H9 (cell line): ENCODE results near the gene CFAP57. TPM values are rescaled to one million over a fixed set of nuclear protein-coding genes. Genes with fewer than 3 reads are reported as not detected.
A peak's percentile ranks its signal among the peaks of the same experiment; 100 is the strongest.

ENCODE experiments used
- DNase-seq: peaks from one replicate; pipeline ENCODE4 v3.0.0-alpha.2; 2017
- H2AFZ ChIP-seq: one replicate; pipeline ENCODE4 v1.6.1; 2013; ENCODE audit warnings: mild to moderate bottlenecking, low read length, control low read depth, moderate library complexity
- H2AK5ac ChIP-seq: 2 replicates; pipeline ENCODE4 v1.6.1; 2013; ENCODE audit warnings: low read length, control low read depth, mixed read lengths; ENCODE audit not compliant: insufficient read length
- H2BK120ac ChIP-seq: one replicate; pipeline ENCODE4 v1.6.1; 2013; ENCODE audit warnings: low read depth, mild to moderate bottlenecking, low read length, control low read depth, inconsistent platforms; ENCODE audit not compliant: poor library complexity, severe bottlenecking
- H2BK12ac ChIP-seq: 2 replicates; pipeline ENCODE4 v1.6.1; 2013; ENCODE audit warnings: low read length, control low read depth, mixed read lengths, low read depth; ENCODE audit not compliant: insufficient read length
- H2BK15ac ChIP-seq: 2 replicates; pipeline ENCODE4 v1.6.1; 2013; ENCODE audit warnings: low read depth, low read length, control low read depth
- H2BK20ac ChIP-seq: one replicate; pipeline ENCODE4 v1.6.1; 2013; ENCODE audit warnings: low read depth, mild to moderate bottlenecking, low read length, control low read depth, inconsistent platforms; ENCODE audit not compliant: poor library complexity, severe bottlenecking
- H2BK5ac ChIP-seq: 2 replicates; pipeline ENCODE4 v1.6.1; 2013; ENCODE audit warnings: low read length, control low read depth, mixed read lengths; ENCODE audit not compliant: insufficient read length
- H3K14ac ChIP-seq: 2 replicates; pipeline ENCODE4 v1.6.1; 2013; ENCODE audit warnings: low read length, control low read depth; ENCODE audit not compliant: insufficient read depth
- H3K18ac ChIP-seq: 2 replicates; pipeline ENCODE4 v1.6.1; 2013; ENCODE audit warnings: low read depth, mild to moderate bottlenecking, mixed read lengths, low read length, control low read depth; ENCODE audit not compliant: insufficient read length
- H3K23ac ChIP-seq: 2 replicates; pipeline ENCODE4 v1.6.1; 2013; ENCODE audit warnings: low read length, control low read depth, mixed read lengths, low read depth; ENCODE audit not compliant: insufficient read length
- H3K23me2 ChIP-seq: 2 replicates; pipeline ENCODE4 v1.6.1; 2013; ENCODE audit warnings: low read depth, mild to moderate bottlenecking, mixed read lengths, low read length, control low read depth; ENCODE audit not compliant: insufficient read length, poor library complexity, severe bottlenecking
- H3K27ac ChIP-seq: 2 replicates; pipeline ENCODE4 v1.5.1; 2013; ENCODE audit warnings: low read length, control low read depth, mixed read lengths, low read depth; ENCODE audit not compliant: insufficient read length
- H3K27me3 ChIP-seq: 2 replicates; pipeline ENCODE4 v1.6.1; 2013; ENCODE audit warnings: low read length, control low read depth, inconsistent platforms; ENCODE audit not compliant: insufficient read depth
- H3K4ac ChIP-seq: 2 replicates; pipeline ENCODE4 v1.6.1; 2013; ENCODE audit warnings: low read depth, mild to moderate bottlenecking, control low read depth, inconsistent platforms, low read length, moderate library complexity
- H3K4me1 ChIP-seq: 2 replicates; pipeline ENCODE4 v1.6.1; 2013; ENCODE audit warnings: low read length, control low read depth, inconsistent platforms; ENCODE audit not compliant: insufficient read depth
- H3K4me2 ChIP-seq: 2 replicates; pipeline ENCODE4 v1.6.1; 2013; ENCODE audit warnings: low read length, control low read depth, mixed read lengths; ENCODE audit not compliant: insufficient read length, insufficient read depth
- H3K56ac ChIP-seq: 2 replicates; pipeline ENCODE4 v1.6.1; 2013; ENCODE audit warnings: low read depth, mild to moderate bottlenecking, mixed read lengths, low read length, control low read depth; ENCODE audit not compliant: insufficient read length
- H3K79me1 ChIP-seq: 2 replicates; pipeline ENCODE4 v1.6.1; 2013; ENCODE audit warnings: low read depth, mild to moderate bottlenecking, moderate library complexity, low read length, control low read depth, inconsistent platforms; ENCODE audit not compliant: insufficient read depth, poor library complexity, severe bottlenecking
- H3K79me2 ChIP-seq: 2 replicates; pipeline ENCODE4 v1.6.1; 2013; ENCODE audit warnings: low read length, control low read depth, inconsistent platforms; ENCODE audit not compliant: insufficient read depth
- H3K9ac ChIP-seq: 2 replicates; pipeline ENCODE4 v1.6.1; 2013; ENCODE audit warnings: low read length, control low read depth, mixed read lengths; ENCODE audit not compliant: insufficient read length; ENCODE audit errors: extremely low read depth
- H3K9me3 ChIP-seq: one replicate; pipeline ENCODE4 v1.6.1; 2013; ENCODE audit warnings: low read depth, low read length, inconsistent platforms; ENCODE audit not compliant: control insufficient read depth
- H3T11ph ChIP-seq: one replicate; pipeline ENCODE4 v1.6.1; 2013; ENCODE audit warnings: mild to moderate bottlenecking, low read length, control low read depth, inconsistent platforms
- H4K20me1 ChIP-seq: one replicate; pipeline ENCODE4 v1.6.1; 2013; ENCODE audit not compliant: control insufficient read depth, insufficient read length, insufficient read depth
- H4K5ac ChIP-seq: 2 replicates; pipeline ENCODE4 v1.6.1; 2013; ENCODE audit warnings: low read depth, mild to moderate bottlenecking, mixed read lengths, low read length, control low read depth; ENCODE audit not compliant: insufficient read length
- H4K8ac ChIP-seq: replicated peaks from 2 replicates; pipeline ENCODE4 v1.6.1; 2013; ENCODE audit warnings: low read length, control low read depth, mixed read lengths, low read depth; ENCODE audit not compliant: insufficient read length
- H4K91ac ChIP-seq: 2 replicates; pipeline ENCODE4 v1.6.1; 2013; ENCODE audit warnings: low read depth, mild to moderate bottlenecking, moderate library complexity, mixed read lengths, low read length, control low read depth; ENCODE audit not compliant: insufficient read length
- H3K27ac Mint-ChIP-seq, 3 experiments: 2 replicates in 2 of 3; 3 replicates in 1 of 3; pipeline ENCODE4 v1.8.0; 2020 to 2021; ENCODE audit warnings: mixed read lengths in 3 of 3, mild to moderate bottlenecking in 1 of 3, moderate library complexity in 1 of 3
- H3K27me3 Mint-ChIP-seq: 2 replicates; pipeline ENCODE4 v1.8.0; 2021; ENCODE audit warnings: low read depth, mild to moderate bottlenecking, moderate library complexity, mixed read lengths
- H3K36me3 Mint-ChIP-seq, 3 experiments: 2 replicates in 2 of 3; 3 replicates in 1 of 3; pipeline ENCODE4 v1.8.0; 2020 to 2021; ENCODE audit warnings: low read depth in 3 of 3, mixed read lengths in 3 of 3; ENCODE audit not compliant: insufficient read depth in 1 of 3
- H3K4me1 Mint-ChIP-seq, 2 experiments: 2 replicates each; pipeline ENCODE4 v1.8.0; 2020; ENCODE audit warnings: mixed read lengths in 2 of 2
- H3K4me3 Mint-ChIP-seq, 2 experiments: 2 replicates in 1 of 2; 3 replicates in 1 of 2; pipeline ENCODE4 v1.8.0; 2020 to 2021; ENCODE audit warnings: mild to moderate bottlenecking in 2 of 2, mixed read lengths in 2 of 2, moderate library complexity in 1 of 2
- H3K9me3 Mint-ChIP-seq, 2 experiments: 2 replicates in 1 of 2; 3 replicates in 1 of 2; pipeline ENCODE4 v1.8.0; 2020; ENCODE audit warnings: mild to moderate bottlenecking in 2 of 2, mixed read lengths in 2 of 2, moderate library complexity in 1 of 2
- WGBS: extraction: QIAGEN DNeasy Blood & Tissue Kit; methylation state at CpG from one replicate; pipeline ENCODE4 v1.1.7; 2013; ENCODE audit warnings: missing lambda C conversion rate, low lambda C conversion rate, mixed read lengths; ENCODE audit not compliant: insufficient read length; ENCODE audit errors: extremely low coverage; 5-methylcytosine and 5-hydroxymethylcytosine counted together
- total RNA-seq: library from RNA; stranded (reverse); gene quantifications from 2 replicates; pipeline ENCODE4 v1.2.1, GENCODE V29; 2021
- TF ChIP-seq, protein P1 (sequence below): fragments of 200-600 bp; sonication (generic); conservative IDR thresholded peaks from 3 replicates; pipeline ENCODE4 v1.8.0; 2021; ENCODE audit warnings: antibody characterized with exemption, mild to moderate bottlenecking

Gene CFAP57
- total RNA-seq, 1 experiment from 2014 or later, result 0.33 TPM

- Histone ChIP-seq H3K18ac (no peak overlapping the region), H2BK15ac (no peak overlapping the region), H3K4me2 (no peak overlapping the region), H4K8ac (no peak overlapping the region), H4K91ac (no peak overlapping the region), H3K14ac (no peak overlapping the region), H4K5ac (no peak overlapping the region), H3K23ac (no peak overlapping the region), H3K4me1 (no peaks in the 10 kb centered on the region), H3K27me3 (no peaks in the 10 kb centered on the region), H3K4ac (no peak overlapping the region), H2AK5ac (no peak overlapping the region), H3K79me1 (no peaks in the 10 kb centered on the region), H3K27ac (no peak overlapping the region), H3K9ac (no peak overlapping the region), H3K79me2 (no peaks in the 10 kb centered on the region), H2BK20ac (no peak overlapping the region), H3K23me2 (no peaks in the 10 kb centered on the region), H3K9me3 (no peaks in the 10 kb centered on the region), H2BK12ac (no peak overlapping the region), H2BK120ac (no peak overlapping the region), H3T11ph (no peak overlapping the region), H4K20me1 (no peaks in the 10 kb centered on the region), H2BK5ac (no peak overlapping the region), H3K56ac (no peak overlapping the region), H2AFZ (no peak overlapping the region)
- Mint-ChIP-seq H3K9me3 (no peaks in the 10 kb centered on the region; a peak in 1 of 5 replicates), H3K27ac (no peak overlapping the region), H3K4me1 (no peaks in the 10 kb centered on the region; a peak in 1 of 4 replicates), H3K4me3 (no peak overlapping the region), H3K36me3 (no peaks in the 10 kb centered on the region), H3K27me3 (no peaks in the 10 kb centered on the region)
- TF ChIP-seq, protein P1, sequence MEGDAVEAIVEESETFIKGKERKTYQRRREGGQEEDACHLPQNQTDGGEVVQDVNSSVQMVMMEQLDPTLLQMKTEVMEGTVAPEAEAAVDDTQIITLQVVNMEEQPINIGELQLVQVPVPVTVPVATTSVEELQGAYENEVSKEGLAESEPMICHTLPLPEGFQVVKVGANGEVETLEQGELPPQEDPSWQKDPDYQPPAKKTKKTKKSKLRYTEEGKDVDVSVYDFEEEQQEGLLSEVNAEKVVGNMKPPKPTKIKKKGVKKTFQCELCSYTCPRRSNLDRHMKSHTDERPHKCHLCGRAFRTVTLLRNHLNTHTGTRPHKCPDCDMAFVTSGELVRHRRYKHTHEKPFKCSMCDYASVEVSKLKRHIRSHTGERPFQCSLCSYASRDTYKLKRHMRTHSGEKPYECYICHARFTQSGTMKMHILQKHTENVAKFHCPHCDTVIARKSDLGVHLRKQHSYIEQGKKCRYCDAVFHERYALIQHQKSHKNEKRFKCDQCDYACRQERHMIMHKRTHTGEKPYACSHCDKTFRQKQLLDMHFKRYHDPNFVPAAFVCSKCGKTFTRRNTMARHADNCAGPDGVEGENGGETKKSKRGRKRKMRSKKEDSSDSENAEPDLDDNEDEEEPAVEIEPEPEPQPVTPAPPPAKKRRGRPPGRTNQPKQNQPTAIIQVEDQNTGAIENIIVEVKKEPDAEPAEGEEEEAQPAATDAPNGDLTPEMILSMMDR, result peak; percentile 33; the same call in 2 of the 3 replicates
- DNase-seq, result no peak
- no CpG with 5 or more reads among the region's 7 CpGs for WGBS
Observed at GRCh38 chr1:43197343-43198127, 25.4 kb downstream of the CFAP57 start.
